Esophagus squamous epithelium (tissue), 5 donors: ENCODE data around the gene SCAMP2. TPM values are rescaled to one million over a fixed set of nuclear protein-coding genes. Genes with fewer than 3 reads are reported as not detected.

Experiments used
- DNase-seq: peaks from one replicate; lab custom pipeline; 2025; lab: John Stamatoyannopoulos, UW
- H3K27ac ChIP-seq, 4 donors: fragments of 200-600 bp; sonication (generic); one replicate each; pipeline ENCODE4 v1.5.1; 2016 to 2019; ENCODE audit warnings: mild to moderate bottlenecking in 1 of 4
- H3K27me3 ChIP-seq, 4 donors: fragments of 200-600 bp; sonication (generic); 1 replicate in 3 of 4; 2 replicates in 1 of 4; pipeline versions ENCODE4 v1.5.1 to v1.6.0; 2017 to 2021; ENCODE audit warnings: antibody characterized with exemption in 1 of 4
- H3K36me3 ChIP-seq, 3 donors: fragments of 200-600 bp; sonication (generic); one replicate each; pipeline ENCODE4 v1.5.1; 2016 to 2019
- H3K4me1 ChIP-seq, 3 donors: fragments of 200-600 bp; sonication (generic); one replicate each; pipeline ENCODE4 v1.5.1; 2017 to 2019
- H3K4me3 ChIP-seq, 4 donors: fragments of 200-600 bp; sonication (generic); 1 replicate in 3 of 4; 2 replicates in 1 of 4; pipeline ENCODE4 v1.5.1; 2016 to 2019; ENCODE audit warnings: mild to moderate bottlenecking in 2 of 4, moderate library complexity in 1 of 4
- H3K9me3 ChIP-seq, 3 donors: fragments of 200-600 bp; sonication (generic); one replicate each; pipeline ENCODE4 v1.5.1; 2016 to 2019
- POLR2A ChIP-seq, 4 donors: fragments of 450-650 bp; IDR thresholded peaks; one replicate each; pipeline ENCODE4 v1.6.1; 2017; ENCODE audit warnings: antibody characterized with exemption in 4 of 4, mild to moderate bottlenecking in 4 of 4, moderate library complexity in 3 of 4
- WGBS, 2 donors: methylation state at CpG; one replicate each; pipeline ENCODE4 v1.1.5; 2018; 5-methylcytosine and 5-hydroxymethylcytosine counted together
- intact Hi-C: fragments of 100-400 bp; cut with DNase I; formaldehyde crosslinking; loops from one replicate; pipeline ENCODE4 v1.15.0; 2022
- total RNA-seq, 4 donors: library from RNA; depleted of rRNA; stranded (reverse); fragments of >200 nt; gene quantifications; one replicate each; pipeline ENCODE4 v1.1.0, GENCODE V29; 2016
- TF ChIP-seq, protein P1 (sequence below), 6 experiments: fragments of 450-650 bp in 4 of 6; fragments of 200-600 bp in 2 of 6; sonication (generic) in 2 of 6; IDR thresholded peaks; one replicate each; pipeline ENCODE4 v1.5.1; 2016 to 2019; ENCODE audit warnings: antibody characterized with exemption in 6 of 6, mild to moderate bottlenecking in 4 of 6, moderate library complexity in 4 of 6
- donor health status: DM: yes; HTN: yes; CAD: no.

The SCAMP2 gene
- total RNA-seq, 4 donors from 2014 or later: 65.8 to 131 (median 88.7) TPM

DNA sequence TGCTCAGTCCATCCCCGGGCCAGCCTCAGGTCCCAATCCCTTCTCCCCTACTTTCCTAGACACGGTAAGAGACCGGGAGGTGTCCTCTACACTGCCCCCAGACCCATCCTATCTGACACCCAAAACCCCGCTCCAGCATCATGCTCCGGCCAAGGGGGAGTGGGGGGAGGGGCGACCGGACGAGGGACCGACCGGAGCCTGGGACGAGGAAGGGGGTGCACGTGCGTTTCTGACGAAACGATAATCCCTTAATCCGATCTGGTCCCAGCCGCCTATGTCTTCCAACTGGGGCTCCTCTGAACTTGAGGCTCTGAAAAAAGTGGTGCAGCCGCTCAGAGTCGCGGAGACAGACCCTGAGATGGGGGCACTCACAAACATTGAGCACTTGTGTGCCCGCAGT is 46.2 kb downstream of the SCAMP2 start:
- Histone ChIP-seq H3K27me3 (peaks cover 0 to 56% (median 2%) of the 10 kb centered on the region in 4 donors), H3K9me3 (no peaks in the 10 kb centered on the region), H3K36me3 (no peaks in the 10 kb centered on the region), H3K4me3 (no peak overlapping the region), H3K27ac (no peak overlapping the region), H3K4me1 (peaks cover 0 to 19% (median 0%) of the 10 kb centered on the region in 3 donors)
- intact Hi-C loops: no loop called here
- no peak for TF ChIP-seq POLR2A (IDR thresholded peaks at IDR 0.05)
- TF ChIP-seq, protein P1, sequence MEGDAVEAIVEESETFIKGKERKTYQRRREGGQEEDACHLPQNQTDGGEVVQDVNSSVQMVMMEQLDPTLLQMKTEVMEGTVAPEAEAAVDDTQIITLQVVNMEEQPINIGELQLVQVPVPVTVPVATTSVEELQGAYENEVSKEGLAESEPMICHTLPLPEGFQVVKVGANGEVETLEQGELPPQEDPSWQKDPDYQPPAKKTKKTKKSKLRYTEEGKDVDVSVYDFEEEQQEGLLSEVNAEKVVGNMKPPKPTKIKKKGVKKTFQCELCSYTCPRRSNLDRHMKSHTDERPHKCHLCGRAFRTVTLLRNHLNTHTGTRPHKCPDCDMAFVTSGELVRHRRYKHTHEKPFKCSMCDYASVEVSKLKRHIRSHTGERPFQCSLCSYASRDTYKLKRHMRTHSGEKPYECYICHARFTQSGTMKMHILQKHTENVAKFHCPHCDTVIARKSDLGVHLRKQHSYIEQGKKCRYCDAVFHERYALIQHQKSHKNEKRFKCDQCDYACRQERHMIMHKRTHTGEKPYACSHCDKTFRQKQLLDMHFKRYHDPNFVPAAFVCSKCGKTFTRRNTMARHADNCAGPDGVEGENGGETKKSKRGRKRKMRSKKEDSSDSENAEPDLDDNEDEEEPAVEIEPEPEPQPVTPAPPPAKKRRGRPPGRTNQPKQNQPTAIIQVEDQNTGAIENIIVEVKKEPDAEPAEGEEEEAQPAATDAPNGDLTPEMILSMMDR (IDR thresholded peaks at IDR 0.05): no peak
- no peak for DNase-seq
- 14 to 18% methylated on average over 8 to 11 of the region's 21 CpGs for WGBS, 2 donors

DNA sequence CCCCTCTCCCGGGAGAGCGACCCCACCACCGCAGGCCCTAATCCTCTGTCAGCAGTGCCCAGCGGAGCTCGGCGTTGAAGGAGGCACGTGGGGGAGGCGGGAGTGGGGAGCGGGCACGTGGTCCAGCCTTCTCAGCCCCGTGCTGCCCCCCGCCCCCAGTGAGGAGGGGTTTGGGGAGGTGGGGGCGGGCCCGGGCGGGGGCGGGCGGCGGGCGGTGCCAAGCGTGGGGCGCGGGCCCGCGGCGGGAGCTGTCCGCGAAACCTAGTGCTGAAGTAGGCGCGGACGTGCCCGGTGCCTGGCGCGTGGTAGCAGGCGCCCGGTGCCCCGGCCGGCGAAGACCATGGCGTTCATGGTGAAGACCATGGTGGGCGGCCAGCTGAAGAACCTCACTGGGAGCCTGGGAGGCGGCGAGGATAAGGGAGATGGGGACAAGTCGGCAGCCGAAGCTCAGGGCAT is 46.8 kb downstream of the SCAMP2 start, which contains the start of gene CPLX3:
Gene CPLX3 (plus strand): TSS at position 264 of the 456 bp plus-strand sequence. CDS start 77 bp downstream, at position 341.
- intact Hi-C loops: no loop called here
- DNase-seq: no peak

DNA sequence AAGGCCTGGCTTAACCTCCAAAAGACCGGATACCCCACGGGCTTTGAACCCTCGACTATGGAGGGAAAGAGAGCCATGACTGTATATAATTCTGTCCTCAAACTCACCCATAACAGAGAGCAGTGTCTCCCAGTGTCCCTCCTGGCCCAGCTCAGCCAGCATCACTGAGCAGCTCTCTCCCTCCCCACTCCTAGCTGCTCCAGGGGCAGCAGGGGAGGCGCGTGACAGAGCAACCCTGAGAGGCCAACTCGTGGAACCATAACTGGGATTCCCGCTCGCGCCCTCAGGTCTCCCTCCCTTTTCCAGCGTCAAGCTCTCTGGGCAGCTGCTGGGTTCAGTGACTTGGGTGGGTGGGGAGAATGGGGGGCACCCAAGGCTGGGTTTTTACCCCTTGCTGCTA is 47.3 kb downstream of the SCAMP2 start:
- Histone ChIP-seq H3K27ac (no peak overlapping the region), H3K4me1 (peaks cover 0 to 9% (median 0%) of the 10 kb centered on the region in 3 donors), H3K9me3 (no peaks in the 10 kb centered on the region), H3K27me3 (peaks cover 0 to 56% (median 2%) of the 10 kb centered on the region in 4 donors), H3K36me3 (no peaks in the 10 kb centered on the region), H3K4me3 (no peak overlapping the region)
- intact Hi-C loops: no loop called here
- no peak for DNase-seq
- WGBS, 2 donors: 41 to 62% methylated on average over 6 to 7 of the region's 10 CpGs
- TF ChIP-seq, protein P1 (IDR thresholded peaks at IDR 0.05): no peak
- no peak for TF ChIP-seq POLR2A (IDR thresholded peaks at IDR 0.05)

More for the DNA sequence above, 46.8 kb downstream of the SCAMP2 start, which contains the start of gene CPLX3:
- 7 to 20% methylated on average over 2 to 10 of the region's 44 CpGs for WGBS, 2 donors
- no peak within 1 kb of the TSS for H3K4me3 ChIP-seq
- TF ChIP-seq POLR2A (IDR thresholded peaks at IDR 0.05): no peak
- TF ChIP-seq, protein P1 (IDR thresholded peaks at IDR 0.05): no peak
- no peaks in the 10 kb centered on the region for H3K9me3 ChIP-seq
- H3K36me3 ChIP-seq: no peaks in the 10 kb centered on the region
- H3K27me3 ChIP-seq: peaks cover 0 to 56% (median 2%) of the 10 kb centered on the region in 4 donors
- H3K4me1 ChIP-seq: peaks cover 0 to 14% (median 0%) of the 10 kb centered on the region in 3 donors
- H3K27ac ChIP-seq: no peak within 1 kb of the TSS

DNA sequence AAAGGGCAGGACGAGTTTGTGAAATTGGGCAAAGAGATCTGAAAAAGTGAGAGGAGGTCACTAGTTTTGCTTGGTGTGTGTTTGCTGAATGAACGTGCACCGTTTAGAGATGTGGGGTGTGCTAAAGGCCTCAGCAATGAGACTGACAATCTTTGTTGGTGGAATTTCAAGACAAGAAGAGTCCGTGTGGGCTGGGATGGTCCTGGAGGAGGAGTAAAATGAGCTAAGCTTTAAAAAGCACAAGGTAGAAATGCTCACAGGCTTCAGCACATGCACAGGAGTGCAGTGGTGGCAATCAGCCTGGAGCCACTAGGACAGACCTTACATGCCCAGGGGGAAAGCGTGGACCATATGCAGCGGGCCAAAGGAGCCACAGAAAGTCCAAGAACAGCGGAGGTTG is 48.2 kb downstream of the SCAMP2 start:
- intact Hi-C loops: no loop called here
- WGBS, 2 donors: 64 to 73% methylated on average over 7 of the region's 7 CpGs
- TF ChIP-seq, protein P1 (IDR thresholded peaks at IDR 0.05): no peak
- no peak for TF ChIP-seq POLR2A (IDR thresholded peaks at IDR 0.05)
- H3K36me3 ChIP-seq: no peaks in the 10 kb centered on the region
- no peaks in the 10 kb centered on the region for H3K9me3 ChIP-seq
- H3K27ac ChIP-seq: no peak overlapping the region
- no peak overlapping the region for H3K4me3 ChIP-seq
- peaks cover 0 to 51% (median 2%) of the 10 kb centered on the region in 4 donors for H3K27me3 ChIP-seq
- H3K4me1 ChIP-seq: peaks cover 0 to 9% (median 0%) of the 10 kb centered on the region in 3 donors
- no peak for DNase-seq

DNA sequence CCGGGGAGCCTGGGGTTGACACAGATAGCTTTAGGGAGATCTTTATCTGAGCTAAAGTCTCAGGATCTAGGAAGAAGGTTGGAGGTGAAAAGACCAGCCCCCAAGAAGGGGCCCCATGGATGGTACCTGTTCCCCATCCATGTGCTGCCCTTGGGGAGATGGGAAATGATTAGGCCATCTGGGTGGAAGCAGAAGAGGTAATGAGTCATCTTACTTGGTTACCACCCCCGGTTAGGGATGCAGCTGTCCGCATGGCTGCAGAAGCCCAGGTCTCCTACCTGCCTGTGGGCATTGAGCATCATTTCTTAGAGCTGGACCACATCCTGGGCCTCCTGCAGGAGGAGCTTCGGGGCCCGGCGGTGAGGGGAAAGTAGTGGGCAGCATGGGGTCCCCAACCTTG is 49.8 kb downstream of the SCAMP2 start:
- intact Hi-C loops: no loop called here
- H3K27ac ChIP-seq: no peak overlapping the region
- H3K27me3 ChIP-seq: peaks cover 0 to 37% (median 2%) of the 10 kb centered on the region in 4 donors
- no peak overlapping the region for H3K4me3 ChIP-seq
- no peaks in the 10 kb centered on the region for H3K9me3 ChIP-seq
- WGBS, 2 donors: 29 to 69% methylated on average over 1 to 6 of the region's 6 CpGs
- H3K36me3 ChIP-seq: no peaks in the 10 kb centered on the region
- DNase-seq: no peak
- TF ChIP-seq POLR2A (IDR thresholded peaks at IDR 0.05): no peak
- TF ChIP-seq, protein P1 (IDR thresholded peaks at IDR 0.05): no peak
- peaks cover 0 to 19% (median 0%) of the 10 kb centered on the region in 3 donors for H3K4me1 ChIP-seq
